Left renal pelvis (tissue), 4 donors: Measurements from ENCODE around the gene VIPR2. TPM values are rescaled to one million over a fixed set of nuclear protein-coding genes. Genes with fewer than 3 reads are reported as not detected.

ENCODE experiments used
- DNase-seq, 4 donors: peaks; one replicate each; pipeline ENCODE4 v3.0.0-alpha.2; 2013; ENCODE audit warnings: low read depth in 4 of 4, low spot score in 3 of 4
- polyA plus RNA-seq, 4 donors: library from polyadenylated mRNA; unstranded; fragments of 120-200 nt; gene quantifications; one replicate each; pipeline ENCODE4 v1.2.1, GENCODE V29; 2013; ENCODE audit not compliant: insufficient read length in 4 of 4

VIPR2 gene
- polyA plus RNA-seq, 4 donors, result 2.7 to 13.3 (median 3.4) TPM

- DNase-seq, result no peak
These were observed 73.4 kb downstream of the VIPR2 start for GRCh38 chr7:159071260-159071659.

GRCh38 chr7:159070431-159071148, 74.1 kb downstream of the VIPR2 start:
- peak in 3 of 4 donors; percentile 31 to 45 (median 36) for DNase-seq

GRCh38 chr7:159068893-159069448, 75.7 kb downstream of the VIPR2 start:
- no peak for DNase-seq

- DNase-seq, result no peak
These were observed 76.2 kb downstream of the VIPR2 start for GRCh38 chr7:159068488-159068811.

- no peak for DNase-seq
These were observed 76.8 kb downstream of the VIPR2 start for GRCh38 chr7:159067576-159068487.

GRCh38 chr7:159066816-159067575, 77.7 kb downstream of the VIPR2 start:
- no peak for DNase-seq

GRCh38 chr7:159065852-159066480, 78.7 kb downstream of the VIPR2 start:
- DNase-seq, result no peak

GRCh38 chr7:159064816-159065510, 79.7 kb downstream of the VIPR2 start:
- DNase-seq, result no peak

- DNase-seq, result no peak
These were observed 80.4 kb downstream of the VIPR2 start for GRCh38 chr7:159064121-159064815.

- no peak for DNase-seq
These were observed 81.4 kb downstream of the VIPR2 start for GRCh38 chr7:159063046-159063840.

GRCh38 chr7:159062569-159062968, 82.1 kb downstream of the VIPR2 start:
- DNase-seq, result no peak

GRCh38 chr7:159061674-159062212, 82.9 kb downstream of the VIPR2 start:
- DNase-seq, result no peak

GRCh38 chr7:159061209-159061608, 83.5 kb downstream of the VIPR2 start:
- DNase-seq, result no peak

GRCh38 chr7:159060440-159060839, 84.2 kb downstream of the VIPR2 start:
- DNase-seq, result no peak

- DNase-seq, result no peak
These were observed 85.0 kb downstream of the VIPR2 start for GRCh38 chr7:159059629-159060028.

- no peak for DNase-seq
These were observed 87.0 kb downstream of the VIPR2 start for GRCh38 chr7:159057647-159058046.

- DNase-seq, result no peak
These were observed 87.9 kb downstream of the VIPR2 start for GRCh38 chr7:159056737-159057136.

- DNase-seq, result no peak
These were observed 92.8 kb downstream of the VIPR2 start for GRCh38 chr7:159051916-159052315.
